HG02852 (cell line): ENCODE measurements around the gene CAMK1G.

Experiments
- ATAC-seq: cut with Tn5 transposase; IDR thresholded peaks from one replicate; pipeline ENCODE4 v1.9.1; 2021; ENCODE audit warnings: mild to moderate bottlenecking, moderate library complexity; ENCODE audit not compliant: unreplicated experiment

The CAMK1G gene

GRCh38 chr1:209597499-209597898, 14.0 kb downstream of the CAMK1G start:
- ATAC-seq: no peak

- no peak for ATAC-seq
Measured at GRCh38 chr1:209598227-209598626, 14.7 kb downstream of the CAMK1G start.

- ATAC-seq: no peak
Measured at GRCh38 chr1:209600541-209600940, 17.0 kb downstream of the CAMK1G start.

- ATAC-seq: no peak
Measured at GRCh38 chr1:209601809-209602657, 18.5 kb downstream of the CAMK1G start.

GRCh38 chr1:209603877-209604276, 20.4 kb downstream of the CAMK1G start:
- no peak for ATAC-seq

- ATAC-seq: peak; percentile 97
Measured at GRCh38 chr1:209607102-209607794, 23.7 kb downstream of the CAMK1G start.

- peak; percentile 27 for ATAC-seq
Measured at GRCh38 chr1:209607795-209608178, 24.3 kb downstream of the CAMK1G start.

GRCh38 chr1:209609041-209609790, 25.7 kb downstream of the CAMK1G start:
- no peak for ATAC-seq

GRCh38 chr1:209609791-209610630, 26.5 kb downstream of the CAMK1G start:
- no peak for ATAC-seq

GRCh38 chr1:209610631-209610905, 27.1 kb downstream of the CAMK1G start:
- no peak for ATAC-seq

- ATAC-seq: no peak
Measured at GRCh38 chr1:209611771-209612570, 28.5 kb downstream of the CAMK1G start.

- no peak for ATAC-seq
Measured at GRCh38 chr1:209612646-209613399, 29.3 kb downstream of the CAMK1G start.

- no peak for ATAC-seq
Measured at GRCh38 chr1:209613400-209614150, 30.1 kb downstream of the CAMK1G start.

- ATAC-seq: no peak
Measured at GRCh38 chr1:209614151-209614420, 30.6 kb downstream of the CAMK1G start.

GRCh38 chr1:209614906-209615305, 31.4 kb downstream of the CAMK1G start:
- no peak for ATAC-seq

GRCh38 chr1:209616366-209617046, 33.0 kb downstream of the CAMK1G start:
- ATAC-seq: no peak

GRCh38 chr1:209617047-209617673, 33.6 kb downstream of the CAMK1G start:
- ATAC-seq: no peak

- no peak for ATAC-seq
Measured at GRCh38 chr1:209617755-209618154, 34.2 kb downstream of the CAMK1G start.
